ENCODE data around the gene CCNDBP1. TPM values are rescaled to one million over a fixed set of nuclear protein-coding genes. Genes with fewer than 3 reads are reported as not detected.

The CCNDBP1 gene, protein sequence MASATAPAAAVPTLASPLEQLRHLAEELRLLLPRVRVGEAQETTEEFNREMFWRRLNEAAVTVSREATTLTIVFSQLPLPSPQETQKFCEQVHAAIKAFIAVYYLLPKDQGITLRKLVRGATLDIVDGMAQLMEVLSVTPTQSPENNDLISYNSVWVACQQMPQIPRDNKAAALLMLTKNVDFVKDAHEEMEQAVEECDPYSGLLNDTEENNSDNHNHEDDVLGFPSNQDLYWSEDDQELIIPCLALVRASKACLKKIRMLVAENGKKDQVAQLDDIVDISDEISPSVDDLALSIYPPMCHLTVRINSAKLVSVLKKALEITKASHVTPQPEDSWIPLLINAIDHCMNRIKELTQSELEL
- total RNA-seq (2022; extraction: Qiagen RNA extraction; ENCODE audit: low read depth): 23.2 to 28.2 TPM (median 26.7 TPM) in 5 replicates

GRCh38 chr15:43185157-43186002 lies at the start of gene CCNDBP1:
Gene CCNDBP1, plus strand, starts transcription at chr15:43185403. Its CDS starts 96 bp downstream, at chr15:43185499.

GRCh38 chr15:43220991-43221403 lies 35.8 kb downstream of the CCNDBP1 start, which contains the start of gene EPB42:
Gene EPB42, minus strand, starts transcription at chr15:43221018. Its CDS starts 193 bp downstream, at chr15:43220825.

Other genes starting within 250 kb of the CCNDBP1 start
- 3.1 to 5.4 TPM (median 4.3 TPM) in 5 replicates for gene UBR1, start 79.4 kb upstream of the CCNDBP1 start, total RNA-seq (2022; extraction: Qiagen RNA extraction; ENCODE audit: low read depth)
- gene TMEM62, start 51.8 kb upstream of the CCNDBP1 start, total RNA-seq (2022; extraction: Qiagen RNA extraction; ENCODE audit: low read depth): 7.9 to 9.2 TPM (median 8.4 TPM) in 5 replicates
- gene EPB42, start 35.6 kb downstream of the CCNDBP1 start, total RNA-seq (2022; extraction: Qiagen RNA extraction; ENCODE audit: low read depth): not detected in 5 replicates
- not detected in 5 replicates for gene TGM5, start 81.5 kb downstream of the CCNDBP1 start, total RNA-seq (2022; extraction: Qiagen RNA extraction; ENCODE audit: low read depth)
- not detected in 5 replicates for gene TGM7, start 116.9 kb downstream of the CCNDBP1 start, total RNA-seq (2022; extraction: Qiagen RNA extraction; ENCODE audit: low read depth)
- 6.3 to 8.6 TPM (median 7.6 TPM) in 5 replicates for gene LCMT2, start 145.2 kb downstream of the CCNDBP1 start, total RNA-seq (2022; extraction: Qiagen RNA extraction; ENCODE audit: low read depth)
- 9.2 to 11.1 TPM (median 10.1 TPM) in 5 replicates for gene ZSCAN29, start 185.6 kb downstream of the CCNDBP1 start, total RNA-seq (2022; extraction: Qiagen RNA extraction; ENCODE audit: low read depth)
- 5.2 to 6.9 TPM (median 6.5 TPM) in 5 replicates for gene TUBGCP4, start 185.7 kb downstream of the CCNDBP1 start, total RNA-seq (2022; extraction: Qiagen RNA extraction; ENCODE audit: low read depth)